ENCODE data around the gene GNG8. TPM values are rescaled to one million over a fixed set of nuclear protein-coding genes. Genes with fewer than 3 reads are reported as not detected.

The GNG8 gene
- total and polyA plus RNA-seq, 2 of the 13 experiments (the other 11 are each of a cell fraction or from before 2014, with no cell fraction given), result not detected

DNA sequence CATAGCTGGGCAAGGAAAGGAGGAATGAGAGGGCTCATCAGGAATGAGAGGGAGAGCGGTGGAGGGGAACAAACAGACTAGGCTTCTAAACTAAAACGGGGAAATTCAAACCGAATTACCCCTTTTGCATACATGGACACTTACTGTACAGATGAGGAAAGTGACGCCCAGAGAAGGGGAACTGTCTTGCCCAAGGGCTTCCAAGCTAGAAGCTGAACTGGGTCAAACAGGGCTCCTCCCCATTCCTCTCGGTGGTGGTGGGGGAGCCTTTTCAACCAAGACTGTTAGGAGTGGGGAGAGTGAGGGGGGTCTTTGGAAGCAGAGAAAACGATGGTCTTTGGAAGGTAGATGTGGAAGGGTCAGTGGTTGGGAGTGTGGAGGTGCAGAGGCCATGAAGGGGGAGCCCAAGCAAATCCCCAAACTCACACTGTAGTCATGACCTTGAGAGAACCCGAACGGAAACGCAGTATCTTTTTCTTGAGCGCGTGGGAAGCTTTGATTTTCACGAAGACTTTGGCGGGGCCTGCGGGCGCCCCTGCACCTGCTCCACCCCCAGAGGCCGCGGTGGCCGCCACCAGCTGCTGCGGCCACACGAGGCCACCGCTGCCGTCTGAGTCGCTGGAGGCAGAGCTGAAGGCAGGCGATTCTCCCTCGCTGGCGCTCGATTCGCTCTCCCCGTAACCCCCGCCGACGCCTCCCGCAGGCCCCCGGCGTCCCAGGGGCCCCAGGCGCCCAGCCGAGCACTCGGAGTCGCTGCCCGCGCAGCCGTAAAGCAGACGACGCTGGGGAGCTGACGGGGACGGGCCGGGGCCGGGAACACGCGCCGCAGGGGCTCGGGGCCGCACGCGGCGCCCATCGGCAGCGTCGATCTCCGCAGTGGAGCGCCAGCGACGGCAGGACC is 12.3 kb upstream of the GNG8 start:
- Histone ChIP-seq H2AFZ (ENCODE audit: low read length) (no peak overlapping the region), H3K4me2 (ENCODE audit: low read depth, low read length) (no peak overlapping the region), H3K79me2 (ENCODE audit: insufficient read depth, low read length) (no peaks in the 10 kb centered on the region), H3K27ac (ENCODE audit: extremely low read length, insufficient read depth, low read length) (no peak overlapping the region), H3K27me3 (ENCODE audit: control insufficient read depth in 1 of 2, insufficient read depth in 2 of 2, low read length in 2 of 2) (peaks cover 0 to 6% of the 10 kb centered on the region in 2 experiments; a peak in 1 of 5 replicates), H3K4me3 (replicated peaks in 1 of 3; ENCODE audit: insufficient read depth in 1 of 3, low read depth in 2 of 3, low read length in 3 of 3) (no peak overlapping the region), H4K20me1 (ENCODE audit: insufficient read depth, low read length) (no peaks in the 10 kb centered on the region), H3K4me1 (ENCODE audit: insufficient read depth, low read length) (peaks cover 16% of the 10 kb centered on the region), H3K9me3 (ENCODE audit: low read length) (no peaks in the 10 kb centered on the region), H3K9ac (ENCODE audit: insufficient read depth, low read depth, low read length) (no peak overlapping the region), H3K36me3 (replicated peaks in 1 of 2; ENCODE audit: control insufficient read depth in 1 of 2, insufficient read depth in 2 of 2, low read length in 2 of 2) (no peaks in the 10 kb centered on the region)
- CTCF ChIA-PET (ENCODE audit: low intra/inter-chr PET ratio, low total read pairs), result no interaction called here
- intact Hi-C loops (cut with micrococcal nuclease; ENCODE audit: unreplicated experiment), result no loop called here
- in situ Hi-C loops (cut with HindIII; ENCODE audit: extremely low pct_ligation_motif_present, low pct_unique_long_range_greater_than_20kb), result no loop called here
- POLR2A ChIA-PET, result no interaction called here
- BruUV-seq (replicated peaks), result no TSS peak
- DNase-seq (ENCODE audit: low spot score) (no peak), FAIRE-seq (no peak), ATAC-seq (no peak)
- 79% methylated on average over 48 of the region's 63 CpGs for WGBS (ENCODE audit: low lambda C conversion rate)
- TF ChIP-seq SMAD3 (CRISPR knock-in tag; IDR thresholded peaks at IDR 0.05), result no peak
- TF ChIP-seq ZNF772 (CRISPR knock-in tag; IDR thresholded peaks at IDR 0.05), result no peak
- TF ChIP-seq, protein P1, sequence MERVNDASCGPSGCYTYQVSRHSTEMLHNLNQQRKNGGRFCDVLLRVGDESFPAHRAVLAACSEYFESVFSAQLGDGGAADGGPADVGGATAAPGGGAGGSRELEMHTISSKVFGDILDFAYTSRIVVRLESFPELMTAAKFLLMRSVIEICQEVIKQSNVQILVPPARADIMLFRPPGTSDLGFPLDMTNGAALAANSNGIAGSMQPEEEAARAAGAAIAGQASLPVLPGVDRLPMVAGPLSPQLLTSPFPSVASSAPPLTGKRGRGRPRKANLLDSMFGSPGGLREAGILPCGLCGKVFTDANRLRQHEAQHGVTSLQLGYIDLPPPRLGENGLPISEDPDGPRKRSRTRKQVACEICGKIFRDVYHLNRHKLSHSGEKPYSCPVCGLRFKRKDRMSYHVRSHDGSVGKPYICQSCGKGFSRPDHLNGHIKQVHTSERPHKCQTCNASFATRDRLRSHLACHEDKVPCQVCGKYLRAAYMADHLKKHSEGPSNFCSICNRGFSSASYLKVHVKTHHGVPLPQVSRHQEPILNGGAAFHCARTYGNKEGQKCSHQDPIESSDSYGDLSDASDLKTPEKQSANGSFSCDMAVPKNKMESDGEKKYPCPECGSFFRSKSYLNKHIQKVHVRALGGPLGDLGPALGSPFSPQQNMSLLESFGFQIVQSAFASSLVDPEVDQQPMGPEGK (CRISPR knock-in tag; IDR thresholded peaks at IDR 0.05), result no peak
- no peak for TF ChIP-seq RARG (CRISPR knock-in tag; IDR thresholded peaks at IDR 0.05; ENCODE audit: low read depth)
- TF ChIP-seq NFYB (CRISPR knock-in tag; IDR thresholded peaks at IDR 0.05), result no peak
- no peak for TF ChIP-seq IRF2 (CRISPR knock-in tag; IDR thresholded peaks at IDR 0.05)
- TF ChIP-seq ZNF329 (CRISPR knock-in tag; IDR thresholded peaks at IDR 0.05; ENCODE audit: low read depth), result no peak
- no peak for TF ChIP-seq ZNF761 (CRISPR knock-in tag; conservative IDR thresholded peaks at IDR 0.05)
- TF ChIP-seq, protein P2, sequence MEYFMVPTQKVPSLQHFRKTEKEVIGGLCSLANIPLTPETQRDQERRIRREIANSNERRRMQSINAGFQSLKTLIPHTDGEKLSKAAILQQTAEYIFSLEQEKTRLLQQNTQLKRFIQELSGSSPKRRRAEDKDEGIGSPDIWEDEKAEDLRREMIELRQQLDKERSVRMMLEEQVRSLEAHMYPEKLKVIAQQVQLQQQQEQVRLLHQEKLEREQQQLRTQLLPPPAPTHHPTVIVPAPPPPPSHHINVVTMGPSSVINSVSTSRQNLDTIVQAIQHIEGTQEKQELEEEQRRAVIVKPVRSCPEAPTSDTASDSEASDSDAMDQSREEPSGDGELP (IDR thresholded peaks at IDR 0.05; ENCODE audit: borderline replicate concordance, low read depth), result no peak
- TF ChIP-seq, protein P3, sequence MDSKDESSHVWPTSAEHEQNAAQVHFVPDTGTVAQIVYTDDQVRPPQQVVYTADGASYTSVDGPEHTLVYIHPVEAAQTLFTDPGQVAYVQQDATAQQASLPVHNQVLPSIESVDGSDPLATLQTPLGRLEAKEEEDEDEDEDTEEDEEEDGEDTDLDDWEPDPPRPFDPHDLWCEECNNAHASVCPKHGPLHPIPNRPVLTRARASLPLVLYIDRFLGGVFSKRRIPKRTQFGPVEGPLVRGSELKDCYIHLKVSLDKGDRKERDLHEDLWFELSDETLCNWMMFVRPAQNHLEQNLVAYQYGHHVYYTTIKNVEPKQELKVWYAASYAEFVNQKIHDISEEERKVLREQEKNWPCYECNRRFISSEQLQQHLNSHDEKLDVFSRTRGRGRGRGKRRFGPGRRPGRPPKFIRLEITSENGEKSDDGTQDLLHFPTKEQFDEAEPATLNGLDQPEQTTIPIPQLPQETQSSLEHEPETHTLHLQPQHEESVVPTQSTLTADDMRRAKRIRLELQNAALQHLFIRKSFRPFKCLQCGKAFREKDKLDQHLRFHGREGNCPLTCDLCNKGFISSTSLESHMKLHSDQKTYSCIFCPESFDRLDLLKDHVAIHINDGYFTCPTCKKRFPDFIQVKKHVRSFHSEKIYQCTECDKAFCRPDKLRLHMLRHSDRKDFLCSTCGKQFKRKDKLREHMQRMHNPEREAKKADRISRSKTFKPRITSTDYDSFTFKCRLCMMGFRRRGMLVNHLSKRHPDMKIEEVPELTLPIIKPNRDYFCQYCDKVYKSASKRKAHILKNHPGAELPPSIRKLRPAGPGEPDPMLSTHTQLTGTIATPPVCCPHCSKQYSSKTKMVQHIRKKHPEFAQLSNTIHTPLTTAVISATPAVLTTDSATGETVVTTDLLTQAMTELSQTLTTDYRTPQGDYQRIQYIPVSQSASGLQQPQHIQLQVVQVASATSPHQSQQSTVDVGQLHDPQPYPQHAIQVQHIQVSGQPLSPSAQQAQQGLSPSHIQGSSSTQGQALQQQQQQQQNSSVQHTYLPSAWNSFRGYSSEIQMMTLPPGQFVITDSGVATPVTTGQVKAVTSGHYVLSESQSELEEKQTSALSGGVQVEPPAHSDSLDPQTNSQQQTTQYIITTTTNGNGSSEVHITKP (CRISPR knock-in tag; IDR thresholded peaks at IDR 0.05; ENCODE audit: low read depth), result no peak
- TF ChIP-seq KDM2A (CRISPR knock-in tag; IDR thresholded peaks at IDR 0.05; ENCODE audit: borderline replicate concordance, low read depth), result no peak
- TF ChIP-seq FIP1L1 (IDR thresholded peaks at IDR 0.05; ENCODE audit: borderline replicate concordance, insufficient read depth, low read depth, low read length), result no peak
- TF ChIP-seq, protein P4, sequence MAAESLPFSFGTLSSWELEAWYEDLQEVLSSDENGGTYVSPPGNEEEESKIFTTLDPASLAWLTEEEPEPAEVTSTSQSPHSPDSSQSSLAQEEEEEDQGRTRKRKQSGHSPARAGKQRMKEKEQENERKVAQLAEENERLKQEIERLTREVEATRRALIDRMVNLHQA (CRISPR knock-in tag; IDR thresholded peaks at IDR 0.05), result no peak
